HG03135 (cell line): ENCODE measurements around the gene ARFRP1.

Experiments
- ATAC-seq: cut with Tn5 transposase; IDR thresholded peaks from one replicate; pipeline ENCODE4 v1.9.1; 2021; ENCODE audit warnings: mild to moderate bottlenecking, moderate library complexity; ENCODE audit not compliant: unreplicated experiment

The ARFRP1 gene

DNA sequence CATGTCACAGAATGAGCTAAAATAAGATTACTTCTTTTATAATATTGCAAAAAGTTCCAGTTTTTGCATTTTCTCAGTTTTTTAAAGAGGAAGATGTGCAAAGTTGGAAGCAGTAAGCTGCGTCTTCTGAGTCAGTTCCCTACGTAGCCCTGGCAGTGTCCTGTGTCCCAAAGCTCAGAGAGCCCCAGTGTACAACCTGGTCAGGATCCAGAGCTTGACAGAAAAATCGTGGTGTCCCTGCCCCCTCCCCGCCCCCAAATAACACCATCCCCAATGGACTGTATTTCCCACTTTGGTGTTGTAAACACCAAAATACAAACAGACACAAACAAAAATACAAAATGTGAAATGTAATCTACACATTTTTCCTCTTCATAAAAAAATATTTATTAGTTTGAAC lies 36.4 kb upstream of the ARFRP1 start:
- no peak for ATAC-seq

DNA sequence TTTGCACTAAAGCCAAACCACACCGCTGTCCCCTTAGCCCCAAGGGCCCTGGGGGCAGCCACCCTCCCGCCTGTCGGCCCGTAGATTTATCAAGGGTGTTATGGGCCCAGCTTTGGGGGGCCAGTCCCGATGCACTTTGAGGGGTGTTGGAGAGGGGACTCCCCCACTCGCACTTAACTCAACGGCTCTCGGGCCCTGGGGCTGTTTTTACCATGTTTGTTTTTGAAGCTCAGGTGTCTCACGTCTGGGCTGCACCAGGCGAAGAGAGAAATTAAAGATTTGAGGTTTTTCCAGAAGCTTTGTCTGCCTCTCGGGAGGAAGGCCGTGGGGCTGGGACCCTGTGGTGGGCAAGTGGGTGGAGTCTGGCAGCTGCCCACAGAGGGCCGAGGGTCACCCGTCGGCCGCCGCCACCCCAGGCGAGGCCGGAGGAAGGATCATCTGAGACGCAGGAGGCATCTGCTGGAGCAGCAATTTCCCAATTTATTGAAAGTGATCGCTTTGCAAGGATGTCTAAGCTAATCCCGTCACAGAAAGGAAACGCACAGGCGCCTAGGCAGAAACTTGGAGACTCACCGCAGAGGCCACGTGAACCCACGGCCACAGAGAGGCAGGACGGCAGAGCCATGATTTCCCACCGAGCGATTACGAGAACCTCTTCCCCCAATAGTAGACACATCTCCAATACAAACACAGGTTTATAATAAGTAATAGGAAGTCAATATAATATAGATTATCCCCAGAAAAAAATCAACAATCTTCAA lies 35.6 kb upstream of the ARFRP1 start:
- no peak for ATAC-seq

DNA sequence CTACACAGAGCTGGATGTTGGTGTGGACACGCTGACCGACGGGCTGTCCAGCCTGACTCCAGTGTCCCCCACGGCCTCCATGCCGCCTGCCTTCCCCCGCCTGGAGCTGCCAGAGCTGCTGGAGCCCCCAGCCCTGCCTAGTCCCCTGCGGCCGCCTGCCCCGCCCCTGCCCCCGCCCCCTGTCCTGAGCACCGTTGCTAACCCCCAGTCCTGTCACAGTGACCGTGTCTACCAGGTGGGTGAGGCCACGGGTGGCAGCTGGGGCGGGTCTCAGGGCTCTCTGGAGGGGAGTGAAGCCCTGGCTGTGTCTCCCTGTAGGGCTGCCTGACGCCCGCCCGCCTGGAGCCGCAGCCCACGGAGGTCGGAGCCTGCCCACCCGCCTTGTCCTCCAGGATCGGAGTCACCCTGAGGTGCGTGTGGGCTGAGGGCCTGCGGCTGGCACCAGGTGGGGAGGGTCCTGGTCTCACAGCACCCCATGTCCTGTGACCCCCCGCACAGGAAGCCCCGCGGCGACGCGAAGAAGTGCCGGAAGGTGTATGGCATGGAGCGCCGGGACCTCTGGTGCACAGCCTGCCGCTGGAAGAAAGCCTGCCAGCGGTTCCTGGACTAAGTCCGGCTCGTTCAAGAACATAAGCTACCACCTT lies 34.7 kb upstream of the ARFRP1 start:
- ATAC-seq = no peak

DNA sequence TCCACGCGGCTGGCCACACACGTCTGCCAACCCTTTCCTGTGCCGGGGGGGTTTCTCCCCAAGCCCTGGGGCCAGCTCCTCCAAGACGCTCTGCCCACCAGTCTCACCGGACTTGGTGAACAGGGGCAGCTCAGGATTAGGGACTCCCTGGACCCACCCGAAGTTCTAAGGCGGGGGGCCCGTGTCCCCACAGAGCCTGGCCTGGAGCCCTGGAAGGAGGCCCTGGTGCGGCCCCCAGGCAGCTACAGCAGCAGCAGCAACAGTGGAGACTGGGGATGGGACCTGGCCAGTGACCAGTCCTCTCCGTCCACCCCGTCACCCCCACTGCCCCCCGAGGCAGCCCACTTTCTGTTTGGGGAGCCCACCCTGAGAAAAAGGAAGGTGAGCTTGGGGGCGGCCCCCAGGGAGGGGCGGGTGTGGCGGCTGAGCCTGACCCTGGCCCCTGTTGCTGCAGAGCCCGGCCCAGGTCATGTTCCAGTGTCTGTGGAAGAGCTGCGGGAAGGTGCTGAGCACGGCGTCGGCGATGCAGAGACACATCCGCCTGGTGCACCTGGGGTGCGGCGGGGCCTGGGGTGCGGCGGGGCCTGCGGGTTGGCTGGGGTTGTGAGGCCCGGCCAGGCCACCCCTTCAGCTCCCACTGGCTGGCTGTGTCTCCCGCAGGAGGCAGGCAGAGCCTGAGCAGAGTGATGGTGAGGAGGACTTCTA lies 34.1 kb upstream of the ARFRP1 start:
- ATAC-seq = no peak

DNA sequence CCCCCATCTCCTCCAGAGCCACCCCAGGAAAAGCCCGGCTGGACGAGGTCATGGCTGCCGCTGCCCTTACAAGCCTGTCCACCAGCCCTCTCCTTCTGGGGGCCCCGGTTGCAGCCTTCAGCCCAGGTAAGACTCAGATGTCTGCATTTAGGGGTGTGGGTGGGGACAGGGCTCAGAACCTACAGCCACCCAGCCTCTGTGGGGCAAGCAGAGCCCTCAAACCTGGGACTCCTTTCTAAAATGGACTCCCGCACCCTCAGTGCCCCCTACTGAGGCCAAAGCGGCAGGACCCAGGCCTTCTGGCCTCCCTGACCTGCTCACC lies 33.5 kb upstream of the ARFRP1 start:
- no peak for ATAC-seq

DNA sequence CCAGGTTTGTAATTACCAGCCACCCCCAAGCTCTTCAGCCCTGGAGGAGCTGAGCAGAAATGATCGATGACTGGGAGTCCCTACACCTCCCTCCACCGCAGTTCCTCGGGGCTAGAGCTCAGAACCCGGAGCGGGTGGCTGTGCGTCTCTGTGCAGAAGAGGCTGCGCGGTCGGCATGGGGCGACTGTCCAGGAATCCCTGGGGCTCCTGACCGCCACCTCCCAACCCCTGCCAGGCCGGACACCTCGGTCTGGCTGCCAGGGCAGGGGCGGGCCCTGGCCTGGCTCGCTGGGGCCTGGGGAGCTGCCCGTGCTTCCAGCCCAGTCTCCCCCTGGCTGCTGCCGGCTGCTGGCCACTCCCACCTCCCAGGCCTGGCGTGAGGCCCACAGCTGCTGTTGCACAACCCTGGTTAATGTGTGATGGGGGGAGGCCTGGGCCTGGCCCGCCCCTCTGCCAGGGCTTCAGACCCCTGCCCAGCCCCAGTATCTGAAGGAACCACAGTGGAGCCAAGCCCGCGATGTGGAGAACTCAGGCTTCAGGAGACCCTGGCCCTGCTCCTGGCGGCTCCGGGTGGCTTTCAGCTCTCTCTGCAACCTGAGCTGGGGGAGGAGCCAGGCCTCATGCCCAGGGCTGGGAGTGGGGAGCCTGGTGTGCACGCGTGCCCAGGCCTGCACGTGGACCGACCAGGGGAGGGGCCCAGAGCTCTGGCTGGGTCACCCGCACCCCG lies 33.0 kb upstream of the ARFRP1 start:
- no peak for ATAC-seq

DNA sequence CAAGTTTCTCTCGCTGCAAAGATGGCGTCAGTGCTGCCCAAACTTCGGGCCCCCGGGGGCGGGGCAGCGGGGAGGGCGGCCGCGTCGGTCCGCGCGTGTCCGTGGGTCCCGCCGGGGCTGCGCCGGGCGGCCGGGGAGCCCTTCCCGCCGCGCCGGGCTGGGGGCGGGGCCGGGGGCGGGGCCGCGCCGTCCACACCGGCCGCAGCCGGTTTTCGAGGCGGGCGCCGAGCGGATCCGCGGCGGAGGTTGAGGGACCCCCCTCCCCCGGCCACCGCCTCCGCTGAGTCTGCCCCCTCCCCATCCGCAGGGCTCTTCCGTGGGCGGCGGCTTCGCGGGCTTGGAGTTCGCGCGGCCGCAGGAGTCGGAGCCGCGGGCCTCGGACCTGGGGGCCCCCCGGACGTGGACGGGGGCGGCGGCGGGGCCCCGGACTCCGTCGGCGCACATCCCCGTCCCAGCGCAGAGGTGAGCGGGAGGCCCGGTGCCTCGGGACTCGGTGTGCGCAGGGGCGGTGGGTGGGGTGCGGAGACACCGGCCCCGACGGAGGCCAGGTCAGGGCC lies 32.4 kb upstream of the ARFRP1 start:
- no peak for ATAC-seq

DNA sequence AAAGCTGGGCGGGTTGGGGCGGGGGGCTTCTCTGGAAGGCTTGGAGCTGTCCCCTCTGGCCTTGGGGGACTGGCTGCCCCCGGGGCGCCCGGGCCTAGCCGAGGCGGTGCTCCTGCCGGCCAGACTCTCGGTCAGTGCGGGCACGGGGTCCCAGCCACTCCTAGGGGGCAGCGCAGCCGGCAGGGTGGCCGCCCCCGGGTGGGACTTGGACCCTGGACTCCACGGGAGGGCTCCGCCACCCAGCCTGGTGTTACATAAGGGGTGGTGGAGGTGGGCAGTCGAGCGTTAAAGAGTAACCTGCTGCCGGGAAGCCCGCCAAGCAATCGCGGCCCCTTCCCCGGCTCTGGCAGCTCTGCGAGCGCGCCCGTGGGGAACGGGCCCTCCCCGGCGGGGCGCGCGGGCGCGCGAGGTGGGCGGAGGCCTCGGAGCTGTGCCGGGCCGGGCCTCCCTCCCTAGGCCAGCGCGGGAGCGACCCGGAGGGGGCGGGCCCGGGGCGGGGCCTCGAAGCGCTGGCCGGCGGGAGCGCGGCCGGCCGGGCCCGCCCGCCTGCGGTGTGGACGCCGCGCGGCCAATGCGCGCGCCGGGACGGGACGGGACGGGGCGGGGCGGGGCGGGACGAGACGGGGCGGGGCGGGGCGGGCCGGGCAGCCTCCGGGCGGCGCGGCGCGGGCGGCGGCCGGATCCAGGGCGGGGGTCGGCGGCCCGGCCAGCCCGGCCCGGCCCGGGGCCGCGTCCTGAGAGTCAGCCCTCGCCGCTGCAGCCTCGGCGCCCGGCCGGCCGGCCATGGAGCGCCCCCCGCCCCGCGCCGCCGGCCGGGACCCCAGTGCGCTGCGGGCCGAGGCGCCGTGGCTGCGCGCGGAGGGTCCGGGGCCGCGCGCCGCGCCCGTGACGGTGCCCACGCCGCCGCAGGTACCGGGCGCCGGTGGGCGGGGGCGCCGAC lies 31.6 kb upstream of the ARFRP1 start, which contains the start of gene SLC2A4RG:
Gene SLC2A4RG (plus strand): TSS at position 647 of the 940 bp plus-strand sequence. CDS start 137 bp downstream, at position 784.
- ATAC-seq = peak; percentile 29

DNA sequence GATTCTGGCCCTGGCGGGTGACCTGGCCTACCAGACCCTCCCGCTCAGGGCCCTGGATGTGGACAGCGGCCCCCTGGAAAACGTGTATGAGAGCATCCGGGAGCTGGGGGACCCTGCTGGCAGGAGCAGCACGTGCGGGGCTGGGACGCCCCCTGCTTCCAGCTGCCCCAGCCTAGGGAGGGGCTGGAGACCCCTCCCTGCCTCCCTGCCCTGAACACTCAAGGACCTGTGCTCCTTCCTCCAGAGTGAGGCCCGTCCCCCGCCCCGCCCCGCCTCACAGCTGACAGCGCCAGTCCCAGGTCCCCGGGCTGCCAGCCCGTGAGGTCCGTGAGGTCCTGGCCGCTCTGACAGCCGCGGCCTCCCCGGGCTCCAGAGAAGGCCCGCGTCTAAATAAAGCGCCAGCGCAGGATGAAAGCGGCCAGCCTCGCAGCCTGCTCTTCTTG lies 30.9 kb upstream of the ARFRP1 start:
- no peak for ATAC-seq

DNA sequence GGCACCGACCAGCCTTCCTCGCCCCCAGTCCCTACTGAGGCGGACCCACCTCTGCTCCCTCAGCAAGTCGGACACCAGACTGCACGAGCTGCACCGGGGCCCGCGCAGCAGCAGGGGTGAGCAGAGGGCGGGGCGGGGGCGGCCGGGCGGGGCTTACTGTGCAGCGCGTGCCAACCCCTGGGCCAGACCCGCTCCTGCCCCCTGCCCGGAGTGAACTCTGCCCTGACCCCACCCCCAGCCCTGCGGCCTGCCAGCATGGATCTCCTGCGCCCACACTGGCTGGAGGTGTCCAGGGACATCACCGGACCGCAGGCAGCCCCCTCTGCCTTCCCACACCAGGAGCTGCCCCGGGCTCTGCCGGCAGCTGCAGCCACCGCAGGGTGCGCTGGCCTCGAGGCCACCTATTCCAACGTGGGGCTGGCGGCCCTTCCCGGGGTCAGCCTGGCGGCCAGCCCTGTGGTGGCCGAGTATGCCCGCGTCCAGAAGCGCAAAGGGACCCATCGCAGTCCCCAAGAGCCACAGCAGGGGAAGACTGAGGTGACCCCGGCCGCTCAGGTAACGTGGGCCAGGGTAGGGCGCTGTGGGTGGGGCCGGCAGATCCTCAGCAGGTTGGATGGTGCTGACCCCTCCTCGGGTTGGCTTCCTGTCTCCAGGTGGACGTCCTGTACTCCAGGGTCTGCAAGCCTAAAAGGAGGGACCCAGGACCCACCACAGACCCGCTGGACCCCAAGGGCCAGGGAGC lies 30.3 kb upstream of the ARFRP1 start:
- no peak for ATAC-seq

DNA sequence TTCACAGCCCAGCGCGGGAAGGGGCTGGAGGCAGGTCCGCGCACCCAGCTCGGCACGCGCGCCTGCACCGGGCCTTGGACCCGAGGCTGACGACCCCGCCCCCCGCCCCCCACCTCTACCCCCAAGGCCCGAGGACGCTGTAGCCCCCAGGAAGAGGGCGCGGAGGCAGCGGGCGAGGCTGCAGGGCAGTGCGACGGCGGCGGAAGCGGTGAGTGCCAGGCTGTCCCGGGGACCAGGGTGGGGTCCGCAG lies 29.8 kb upstream of the ARFRP1 start:
- ATAC-seq = no peak

DNA sequence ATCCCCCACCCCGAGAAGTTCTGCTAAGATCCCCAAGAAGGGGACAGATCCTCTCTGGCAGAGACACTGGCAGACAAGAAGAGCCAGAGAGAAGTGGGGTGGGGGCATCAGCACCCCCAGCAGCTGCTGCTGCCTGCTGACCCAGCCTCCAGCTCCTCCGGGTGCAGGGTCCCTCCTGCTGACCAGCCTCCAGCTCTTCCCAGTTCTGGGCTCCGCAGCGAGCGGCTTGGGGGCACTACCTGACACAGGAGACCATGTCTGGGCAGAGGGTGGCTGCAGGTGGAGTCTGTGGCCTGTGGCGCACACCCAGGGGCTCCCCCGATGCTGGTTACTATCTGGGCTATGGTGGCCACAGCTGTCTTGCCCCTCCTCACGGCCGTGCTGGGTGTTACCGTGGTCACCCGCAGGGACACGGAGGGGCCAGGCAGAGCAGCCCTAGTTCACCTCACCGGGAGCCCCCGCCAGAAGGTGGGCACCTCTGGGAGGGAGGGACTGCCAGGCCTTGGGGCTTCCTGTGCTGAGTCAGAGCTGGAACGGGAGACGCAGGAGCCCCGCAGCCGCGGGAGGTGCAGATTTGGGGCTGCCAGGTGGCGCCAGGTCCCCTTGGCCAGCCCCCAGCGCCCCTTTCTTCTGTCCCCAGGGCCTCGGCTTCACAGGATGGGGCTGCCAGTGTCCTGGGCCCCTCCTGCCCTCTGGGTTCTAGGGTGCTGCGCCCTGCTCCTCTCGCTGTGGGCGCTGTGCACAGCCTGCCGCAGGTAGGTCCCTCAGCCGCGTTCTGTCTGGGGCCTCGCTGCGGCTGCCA lies 29.3 kb upstream of the ARFRP1 start:
- ATAC-seq = no peak

DNA sequence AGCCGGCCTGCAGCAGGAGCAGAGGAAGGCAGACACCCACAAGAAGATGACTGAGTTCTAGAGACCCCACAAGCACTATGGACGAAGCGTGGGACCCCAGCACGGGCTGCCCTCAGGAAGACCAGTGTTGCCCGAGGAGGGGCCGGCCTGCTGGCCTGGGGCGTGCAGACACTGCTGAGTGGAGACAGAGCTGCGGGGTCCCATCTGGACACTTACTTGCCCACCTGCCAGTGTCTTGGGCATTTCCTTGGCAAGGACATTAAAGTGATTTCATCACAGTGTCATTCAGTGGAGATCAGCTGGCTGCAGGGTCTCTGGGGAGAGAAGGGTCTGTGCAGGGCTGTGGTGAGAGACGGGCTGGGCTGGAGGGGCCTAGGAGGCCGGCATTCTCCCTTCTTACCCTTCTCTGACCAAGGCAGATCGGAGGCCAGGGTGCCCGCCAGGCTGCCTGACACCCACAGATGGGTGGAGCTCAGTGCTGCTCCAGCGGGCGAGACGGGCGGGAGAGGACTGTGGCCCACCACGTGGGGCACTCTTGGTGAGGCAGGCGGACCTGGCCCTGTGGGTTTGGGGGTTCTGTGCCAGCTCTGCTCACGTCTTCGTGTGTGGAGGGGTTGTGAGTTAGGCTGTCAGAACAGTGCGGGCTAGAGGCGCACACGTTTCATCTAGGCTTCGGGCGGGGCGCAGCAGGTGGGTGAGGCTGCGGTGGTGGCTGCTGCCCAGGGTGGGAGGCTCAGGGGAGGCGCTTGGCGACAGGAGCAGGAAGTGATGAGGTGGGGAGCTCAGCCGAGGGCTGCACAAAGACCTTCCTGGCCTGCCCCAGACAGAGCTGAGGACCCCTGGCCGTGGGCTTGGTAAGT lies 28.3 kb upstream of the ARFRP1 start, which contains the start of gene LIME1:
Gene LIME1 (plus strand): TSS at position 806 of the 860 bp plus-strand sequence. CDS start 886 bp downstream, outside the sequence.
- ATAC-seq = no peak

DNA sequence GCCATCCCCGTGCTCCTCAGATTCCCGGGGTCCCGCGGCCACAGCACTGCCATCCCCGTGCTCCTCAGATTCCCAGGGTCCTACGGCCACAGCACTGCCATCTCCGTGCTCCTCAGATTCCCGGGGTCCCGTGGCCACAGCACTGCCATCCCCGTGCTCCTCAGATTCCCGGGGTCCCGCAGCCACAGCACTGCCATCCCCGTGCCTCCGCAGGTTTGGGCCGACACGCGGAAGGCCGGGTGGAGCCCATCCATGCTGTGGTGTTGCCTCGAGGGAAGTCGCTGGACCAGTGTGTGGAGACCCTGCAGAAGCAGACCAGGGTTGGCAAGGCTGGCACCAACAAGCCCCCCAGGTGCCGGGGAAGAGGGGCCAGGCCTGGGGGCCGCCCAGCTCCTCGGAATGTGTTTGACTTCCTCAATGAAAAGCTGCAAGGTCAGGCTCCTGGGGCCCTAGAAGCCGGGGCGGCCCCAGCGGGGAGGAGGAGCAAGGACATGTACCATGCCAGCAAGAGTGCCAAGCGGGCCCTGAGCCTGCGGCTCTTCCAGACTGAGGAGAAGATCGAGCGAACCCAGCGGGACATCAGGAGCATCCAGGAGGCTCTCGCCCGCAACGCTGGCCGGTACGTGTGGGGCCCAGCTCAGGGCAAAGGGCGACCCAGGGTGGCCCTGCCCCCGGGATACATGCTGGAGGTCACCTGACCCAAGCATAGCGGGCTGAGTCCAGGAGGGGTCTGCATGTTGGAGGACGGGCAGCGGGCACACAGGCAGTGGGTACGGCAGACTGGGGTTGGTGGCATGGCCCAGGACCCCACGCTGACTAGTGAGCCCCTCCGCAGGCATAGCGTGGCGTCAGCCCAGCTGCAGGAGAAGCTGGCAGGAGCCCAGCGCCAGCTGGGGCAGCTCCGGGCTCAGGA lies 27.4 kb upstream of the ARFRP1 start:
- no peak for ATAC-seq

DNA sequence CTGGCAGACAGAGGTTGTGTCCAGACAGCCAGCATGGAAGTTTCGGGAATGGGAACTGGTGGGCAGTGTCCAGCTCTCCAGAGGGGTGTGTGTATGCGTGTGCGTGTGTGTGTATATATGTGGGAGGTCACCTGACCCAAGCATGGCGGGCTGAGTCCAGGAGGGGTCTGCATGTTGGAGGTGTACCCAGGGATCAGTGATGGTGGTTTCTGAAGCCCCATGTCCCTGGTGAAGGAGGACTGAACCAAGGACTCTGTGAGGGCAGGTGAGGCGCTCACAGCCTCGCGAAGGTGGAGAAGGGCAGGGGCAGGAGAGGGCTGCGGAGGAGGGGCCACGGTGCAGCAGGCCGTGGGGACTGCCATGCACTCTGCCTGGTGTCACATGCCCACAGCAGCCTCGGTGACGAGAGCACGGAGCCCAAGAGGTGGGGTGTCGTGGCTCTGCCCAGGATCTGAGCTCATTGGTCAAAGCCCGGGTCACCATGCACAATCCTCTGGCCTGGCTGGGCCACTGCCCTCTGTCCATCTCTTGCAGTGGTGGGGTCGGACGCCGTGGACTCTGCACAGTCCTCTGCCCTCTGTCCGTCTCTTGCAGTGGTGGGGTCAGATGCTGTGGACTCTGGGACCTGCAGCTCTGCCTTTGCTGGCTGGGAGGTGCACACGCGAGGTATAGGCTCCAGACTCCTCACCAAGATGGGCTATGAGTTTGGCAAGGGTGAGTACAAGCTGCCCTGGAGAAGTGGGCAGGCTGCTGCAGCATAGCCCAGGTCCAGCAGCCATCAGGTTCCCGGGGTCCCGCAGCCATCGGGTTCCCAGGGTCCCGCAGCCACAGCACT lies 26.6 kb upstream of the ARFRP1 start:
- ATAC-seq = no peak
